ENCODE measurements around the gene PLCL2.
A peak's percentile ranks its signal among the peaks of the same experiment; 100 is the strongest.

PLCL2 gene

DNA sequence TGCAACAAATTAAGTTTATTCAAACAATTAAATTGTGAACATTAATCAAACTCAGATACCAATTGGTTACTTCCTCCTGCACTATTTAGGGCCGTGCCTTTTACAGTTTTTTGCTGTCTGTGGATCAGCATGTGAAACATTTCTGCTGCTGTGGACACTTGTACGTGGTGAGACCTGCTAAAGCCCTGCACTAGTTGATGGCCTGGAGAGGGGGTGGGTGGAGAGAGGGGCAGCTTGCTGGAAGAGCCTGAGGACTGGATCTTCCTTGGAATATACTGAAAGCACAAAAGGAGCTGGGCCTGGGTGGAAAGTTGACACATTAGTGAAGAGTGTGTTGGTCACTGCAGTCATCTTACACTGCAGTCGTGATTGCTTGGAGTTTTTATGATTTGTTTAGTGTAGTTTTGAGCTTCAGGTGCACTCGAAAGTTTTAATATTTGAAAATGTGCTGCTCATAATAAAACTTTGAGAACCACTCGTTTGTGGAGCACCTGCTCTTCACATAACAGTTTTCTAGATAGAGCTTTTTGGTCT is 11.4 kb downstream of the PLCL2 start:
- no peak for DNase-seq

DNA sequence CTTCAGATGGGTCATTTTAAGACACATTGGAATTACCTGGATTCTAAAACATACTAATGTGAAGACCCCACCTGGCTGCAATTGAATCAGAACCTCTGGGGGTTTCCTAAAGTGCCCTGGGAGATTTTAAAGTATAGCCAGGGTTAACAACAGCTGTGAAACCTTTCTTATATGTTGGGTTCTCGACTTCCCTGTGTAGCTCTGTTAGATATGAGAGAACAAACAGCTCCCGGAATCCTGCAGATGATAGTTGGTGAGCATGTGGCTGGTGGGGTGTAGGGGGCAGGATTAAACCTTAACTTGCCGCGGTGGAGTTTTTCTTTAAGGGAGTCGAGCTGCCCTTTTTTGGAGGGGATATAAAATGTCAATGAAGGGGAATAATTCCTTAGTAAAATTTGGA is 12.1 kb downstream of the PLCL2 start:
- DNase-seq: no peak

DNA sequence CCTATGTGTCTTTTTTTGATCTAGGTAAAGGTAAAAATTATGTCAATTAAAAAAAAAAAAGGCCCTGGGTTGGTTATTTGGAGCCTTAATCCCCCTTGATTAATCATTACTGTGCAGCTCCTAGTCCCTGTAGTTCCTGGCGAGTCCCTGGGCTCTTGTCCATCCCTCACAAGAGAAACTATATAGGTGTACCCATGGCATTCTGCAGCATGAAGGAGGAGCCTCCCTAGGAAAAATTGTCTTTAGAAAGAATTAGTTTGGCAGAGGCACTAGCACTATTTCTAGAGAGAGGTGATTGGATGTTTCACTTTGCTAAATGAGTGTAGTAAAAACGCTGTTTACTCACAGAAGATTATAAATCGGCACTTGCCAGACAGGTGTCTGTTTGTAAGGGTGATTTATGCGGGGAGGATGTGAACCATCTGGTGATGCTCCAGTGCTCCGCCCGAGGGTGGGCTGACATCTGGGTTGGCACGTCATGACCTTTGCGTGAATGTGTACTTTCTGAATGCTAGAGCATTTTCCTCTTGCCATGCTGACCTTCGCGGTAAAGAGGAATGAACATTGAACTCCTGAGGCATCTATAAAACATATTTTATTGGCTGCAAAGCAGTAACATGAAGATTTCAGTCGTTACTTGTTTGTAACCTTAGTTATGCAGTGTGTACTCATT is 12.6 kb downstream of the PLCL2 start:
- DNase-seq: no peak

DNA sequence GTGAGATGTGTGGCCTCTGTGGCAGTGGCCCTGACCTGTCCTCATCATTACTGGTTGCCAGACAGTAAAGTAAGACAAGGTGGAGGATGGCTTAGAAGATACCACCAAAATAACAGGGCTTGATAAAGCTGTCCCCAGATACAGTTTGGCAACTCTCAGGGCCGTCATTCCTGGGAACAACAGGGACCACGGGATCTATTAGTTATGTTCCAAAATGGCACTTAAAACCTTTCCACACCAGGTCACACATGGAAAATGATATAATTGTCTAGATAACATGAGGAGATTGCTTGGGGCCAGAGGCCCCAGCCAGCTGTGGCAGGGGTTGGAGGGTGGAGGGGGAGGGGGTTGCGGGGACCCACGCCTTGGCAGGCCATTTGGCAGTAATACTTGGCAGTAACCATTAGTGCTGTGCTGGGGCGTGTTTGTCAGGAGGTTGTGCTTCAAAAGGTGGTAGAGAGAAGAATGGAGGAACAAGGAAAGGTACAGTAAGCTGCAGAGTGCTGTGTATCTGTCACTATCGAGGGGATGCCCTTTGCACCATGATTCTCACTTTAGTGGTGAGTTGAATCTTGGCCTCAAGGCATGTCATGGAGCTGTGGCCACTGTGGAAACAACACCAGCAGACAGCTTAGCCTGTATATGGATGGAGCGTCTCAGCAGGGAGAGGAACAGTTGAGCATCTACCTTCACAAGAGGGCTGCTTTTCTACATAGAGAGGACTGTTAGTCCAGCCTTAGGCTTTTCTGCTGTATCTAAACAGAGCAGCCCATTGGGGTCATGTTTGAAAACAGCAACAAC is 14.0 kb downstream of the PLCL2 start:
- no peak for DNase-seq

DNA sequence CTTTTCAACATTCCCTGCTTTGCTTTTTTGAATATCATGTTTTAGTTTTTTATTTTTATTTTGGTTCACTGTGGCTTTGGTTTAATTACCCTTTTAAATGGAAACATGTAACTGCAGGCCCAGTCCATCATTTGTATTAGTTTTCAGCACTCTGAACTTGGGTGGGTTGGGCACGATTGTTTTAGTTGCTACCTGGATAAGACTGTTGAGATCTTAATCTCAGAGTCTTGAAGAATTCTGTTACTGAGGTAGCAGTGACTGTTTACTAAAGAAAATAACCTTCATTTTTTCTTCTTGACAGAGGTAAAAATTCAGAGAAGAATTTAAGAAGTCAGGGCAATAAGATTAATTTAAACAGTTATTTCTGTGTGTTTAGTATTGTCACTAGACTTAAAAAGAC is 15.2 kb downstream of the PLCL2 start:
- DNase-seq: no peak

DNA sequence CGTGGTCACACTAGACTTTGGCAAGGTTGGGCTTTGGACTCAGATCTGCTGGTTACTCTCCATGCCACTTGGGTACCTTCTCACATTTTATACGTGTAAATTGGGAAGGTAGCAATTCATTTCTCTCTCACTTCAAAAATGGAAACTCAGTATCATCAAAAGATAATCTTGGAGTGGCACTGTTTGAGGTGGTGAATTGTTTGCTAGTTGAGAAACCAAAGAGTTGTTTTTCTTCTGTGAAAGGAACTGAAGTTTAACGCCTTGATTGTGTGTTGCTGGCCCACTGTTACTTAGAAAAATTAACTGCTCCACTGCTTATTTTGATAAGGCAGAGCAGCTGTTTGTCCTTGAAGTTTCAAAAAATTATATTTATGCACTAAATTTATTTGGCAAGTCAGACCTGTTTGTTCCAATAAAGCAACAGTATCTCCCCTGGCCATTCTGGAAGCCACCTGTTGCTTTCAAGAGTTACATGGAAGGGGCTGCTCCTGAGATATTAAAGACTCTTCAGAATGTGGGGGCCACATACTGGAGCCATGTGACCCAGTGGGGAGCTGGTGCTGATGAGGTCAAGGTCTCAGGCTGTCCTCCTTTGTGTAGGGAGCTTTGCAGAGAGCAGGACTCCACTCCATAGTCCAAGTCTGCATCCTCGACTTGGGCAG is 16.2 kb downstream of the PLCL2 start:
- DNase-seq: no peak

DNA sequence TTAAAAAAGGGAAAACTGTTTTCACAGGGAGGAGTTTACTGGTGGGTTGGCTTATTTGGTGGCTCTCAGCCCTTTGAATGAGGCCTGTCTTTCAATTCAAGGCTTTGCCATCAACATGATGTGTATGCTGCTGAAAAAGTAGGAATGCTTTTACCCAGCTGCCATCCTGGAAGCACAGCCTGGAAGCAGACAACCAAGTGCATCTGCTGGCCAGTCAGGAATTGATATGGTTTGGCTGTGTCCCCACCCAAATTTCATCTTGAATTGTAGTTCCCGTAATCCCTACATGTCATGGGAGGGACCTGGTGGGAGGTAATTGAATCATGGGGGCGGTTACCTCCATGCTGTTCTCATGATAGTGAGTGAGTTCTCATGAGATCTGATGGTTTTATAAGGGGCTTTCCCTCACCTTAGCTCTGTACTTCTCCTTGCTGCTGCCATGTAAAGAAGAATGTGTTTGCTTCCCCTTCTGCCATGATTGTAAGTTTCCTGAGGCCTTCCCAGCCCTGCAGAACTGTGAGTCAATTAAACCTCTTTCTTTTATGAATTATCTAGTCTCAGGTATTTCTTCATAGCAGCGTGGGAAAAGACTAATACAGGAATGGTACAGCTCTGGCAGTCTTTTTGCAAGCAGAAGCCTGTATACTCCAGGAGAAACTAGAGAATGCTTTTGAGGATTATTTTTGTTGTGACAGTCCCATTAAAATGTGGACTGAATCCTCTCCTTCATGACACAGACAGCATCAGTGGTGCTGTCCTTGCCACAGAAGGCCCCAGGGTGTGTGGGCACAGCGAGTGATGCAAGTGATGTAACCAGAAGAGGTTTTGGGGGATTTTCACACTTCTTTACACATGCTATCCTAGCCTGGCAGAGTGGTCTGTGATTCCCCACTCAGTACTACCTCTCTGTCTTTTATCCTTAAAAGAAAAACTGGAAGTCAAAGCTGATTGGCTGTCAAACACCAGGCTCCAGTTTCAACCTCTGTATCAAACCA is 20.0 kb downstream of the PLCL2 start:
- DNase-seq: peak; percentile 67

DNA sequence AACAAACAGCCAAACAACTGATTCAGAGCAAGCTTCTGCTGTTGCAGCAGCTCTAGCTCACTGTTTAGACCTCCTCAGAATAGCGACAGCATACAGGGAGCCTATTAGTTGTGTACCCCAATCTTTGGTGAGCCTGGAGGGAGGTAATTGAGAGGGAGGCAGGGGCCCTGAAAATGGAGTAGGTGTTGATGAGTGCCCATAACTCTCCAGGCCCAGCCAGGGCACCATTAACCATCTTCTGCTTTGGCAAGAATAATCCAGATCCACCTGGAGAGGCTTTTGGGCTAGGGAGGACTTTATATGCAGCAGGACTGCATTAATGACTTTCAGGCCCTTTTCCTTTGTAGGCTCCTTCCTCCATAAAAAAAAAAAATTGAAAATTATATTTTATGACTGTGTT is 20.9 kb downstream of the PLCL2 start:
- DNase-seq: no peak

DNA sequence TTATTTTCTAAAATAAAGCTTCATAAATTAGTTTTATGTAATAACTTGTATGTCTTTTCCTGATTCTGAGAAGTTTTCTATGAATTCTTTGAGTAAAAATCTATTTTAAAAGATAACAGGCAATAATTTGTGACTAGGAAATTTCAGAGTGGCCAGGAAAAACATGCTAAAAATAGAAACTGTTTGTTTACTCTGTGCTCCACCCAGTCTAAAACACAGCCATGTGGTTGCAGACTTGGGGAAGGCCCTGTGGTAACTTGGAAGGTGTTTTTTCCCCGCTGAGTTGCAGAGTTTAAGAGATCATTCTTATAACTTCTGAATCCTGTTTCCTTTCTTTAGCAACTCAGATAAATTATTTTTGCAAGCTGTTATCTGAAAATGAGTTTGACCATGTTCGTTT is 21.9 kb downstream of the PLCL2 start:
- no peak for DNase-seq

DNA sequence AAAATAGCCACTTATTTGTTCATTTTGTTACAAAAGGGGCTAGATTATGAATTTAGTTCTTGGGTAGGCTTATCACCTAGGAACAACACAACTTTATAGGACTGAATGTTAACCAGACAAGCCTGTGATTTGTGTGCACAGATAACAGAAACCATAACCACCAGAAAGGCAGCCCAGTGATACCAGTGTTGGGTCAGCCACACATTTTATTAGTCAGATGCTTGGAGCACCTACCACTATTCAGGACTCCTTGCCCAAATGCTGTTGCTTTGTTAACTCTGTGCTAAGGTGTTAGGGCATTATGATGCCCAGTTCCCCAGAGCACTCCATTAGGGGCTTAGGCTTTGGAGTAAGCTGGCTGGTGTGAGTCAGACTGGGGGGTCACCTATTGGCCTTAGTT is 22.5 kb downstream of the PLCL2 start:
- DNase-seq: no peak

DNA sequence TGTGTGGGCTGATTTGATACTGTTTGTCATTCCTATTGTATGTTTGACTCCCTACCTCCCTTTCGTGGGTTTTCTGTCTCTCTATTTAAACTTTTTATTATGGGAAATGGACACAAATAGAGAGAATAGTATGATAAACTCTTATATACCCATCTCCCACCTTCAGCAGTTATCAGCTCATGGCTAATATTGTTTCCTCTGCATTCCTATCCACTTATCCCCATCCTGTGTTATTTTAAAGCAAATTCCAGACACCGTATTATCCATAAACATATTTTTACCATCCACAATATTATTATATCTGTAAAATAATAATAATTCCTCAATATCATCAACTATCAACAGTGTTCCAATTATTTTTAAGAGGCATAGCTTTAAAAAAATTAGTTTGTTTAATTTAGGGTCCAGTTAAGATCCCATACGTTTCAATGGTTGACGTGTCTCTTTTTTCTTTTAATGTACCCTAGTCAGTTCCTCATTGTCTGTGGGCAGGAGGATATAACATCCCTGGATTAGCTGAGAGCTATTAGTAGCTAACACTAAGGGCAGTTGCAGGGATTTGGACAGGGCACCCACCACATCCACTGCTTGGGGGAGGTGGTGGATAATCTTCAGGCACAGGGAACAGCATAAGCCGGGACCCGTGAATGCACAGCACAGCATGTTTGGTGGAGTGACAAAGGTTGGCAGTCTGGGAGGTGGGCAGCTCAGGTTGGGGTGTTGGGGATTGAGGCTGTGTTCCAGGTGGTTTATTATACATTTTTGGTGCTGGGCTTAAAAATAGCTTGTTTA is 23.5 kb downstream of the PLCL2 start:
- no peak for DNase-seq

DNA sequence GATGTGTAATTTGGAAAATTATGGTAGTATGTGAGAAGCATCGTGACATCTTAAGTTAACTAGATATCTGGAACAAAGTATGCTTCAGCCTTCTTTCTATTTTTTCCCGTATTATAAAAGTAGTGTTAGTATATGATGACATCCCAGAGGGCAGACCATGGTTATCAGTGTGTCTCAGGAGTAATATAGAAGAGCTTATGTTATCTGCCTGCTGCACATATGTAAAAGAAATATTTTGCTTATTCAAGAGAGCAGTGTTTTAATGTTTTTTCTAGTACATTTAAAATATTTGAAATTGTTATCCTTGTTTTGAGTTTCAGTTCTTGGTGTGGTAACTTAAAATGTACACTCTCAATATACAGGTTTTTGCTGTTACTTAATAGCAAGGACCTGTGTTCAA is 24.1 kb downstream of the PLCL2 start:
- no peak for DNase-seq

DNA sequence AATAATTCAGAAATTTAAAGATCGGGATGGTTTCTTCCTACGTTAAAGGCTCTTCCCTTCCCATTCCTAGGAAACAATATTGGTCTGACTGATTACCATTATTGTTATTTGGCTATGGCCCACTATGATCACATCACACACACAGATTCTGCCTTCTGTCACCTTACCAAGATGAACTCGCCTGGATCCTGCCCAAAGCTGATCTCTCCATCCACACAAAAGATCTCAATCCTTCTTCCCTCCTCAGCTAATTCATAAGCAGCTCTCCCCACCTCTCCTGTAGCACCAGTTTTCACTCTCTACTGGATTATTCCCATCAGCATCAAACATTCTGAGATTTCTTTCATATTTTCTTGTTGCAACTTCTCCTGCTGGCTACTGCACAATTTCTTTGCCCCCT is 25.0 kb downstream of the PLCL2 start:
- no peak for DNase-seq

DNA sequence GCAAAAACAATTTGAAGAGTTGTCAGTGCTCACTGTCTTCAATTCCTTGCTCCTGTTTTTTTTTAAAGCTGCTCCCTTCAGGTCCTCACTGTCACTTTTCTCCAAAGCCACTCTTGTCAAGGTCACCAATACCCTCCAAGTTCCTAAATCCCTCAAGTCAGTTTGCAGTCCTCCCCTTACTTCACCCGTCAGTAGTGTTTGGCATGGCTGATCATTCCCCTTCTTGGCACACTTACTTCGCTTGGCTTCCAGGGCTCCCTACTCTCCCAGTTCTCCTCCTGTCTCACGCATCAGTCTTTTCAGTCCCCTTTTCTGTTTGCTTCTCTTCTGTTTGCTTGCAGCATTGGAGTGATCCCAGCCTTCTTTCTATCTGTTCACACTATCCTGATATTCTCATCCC is 25.5 kb downstream of the PLCL2 start:
- no peak for DNase-seq

DNA sequence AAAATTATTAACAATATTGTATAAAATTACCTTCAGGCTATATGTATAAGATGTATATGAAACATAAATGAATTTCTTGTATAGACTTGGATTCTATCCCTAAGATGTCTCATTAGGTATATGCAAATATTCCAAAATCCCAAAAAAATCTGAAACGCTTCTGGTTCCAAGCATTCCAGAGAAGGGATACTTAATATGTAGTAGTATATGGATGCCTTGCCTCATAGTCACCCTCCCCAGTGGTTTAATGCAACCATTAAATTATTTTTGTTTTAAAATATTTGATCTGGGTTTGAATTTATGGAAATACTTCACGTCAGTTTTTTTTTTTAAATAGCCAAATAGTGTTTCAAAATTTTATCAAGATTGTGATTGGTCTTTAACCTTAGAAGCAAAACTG is 27.2 kb downstream of the PLCL2 start:
- DNase-seq: no peak

DNA sequence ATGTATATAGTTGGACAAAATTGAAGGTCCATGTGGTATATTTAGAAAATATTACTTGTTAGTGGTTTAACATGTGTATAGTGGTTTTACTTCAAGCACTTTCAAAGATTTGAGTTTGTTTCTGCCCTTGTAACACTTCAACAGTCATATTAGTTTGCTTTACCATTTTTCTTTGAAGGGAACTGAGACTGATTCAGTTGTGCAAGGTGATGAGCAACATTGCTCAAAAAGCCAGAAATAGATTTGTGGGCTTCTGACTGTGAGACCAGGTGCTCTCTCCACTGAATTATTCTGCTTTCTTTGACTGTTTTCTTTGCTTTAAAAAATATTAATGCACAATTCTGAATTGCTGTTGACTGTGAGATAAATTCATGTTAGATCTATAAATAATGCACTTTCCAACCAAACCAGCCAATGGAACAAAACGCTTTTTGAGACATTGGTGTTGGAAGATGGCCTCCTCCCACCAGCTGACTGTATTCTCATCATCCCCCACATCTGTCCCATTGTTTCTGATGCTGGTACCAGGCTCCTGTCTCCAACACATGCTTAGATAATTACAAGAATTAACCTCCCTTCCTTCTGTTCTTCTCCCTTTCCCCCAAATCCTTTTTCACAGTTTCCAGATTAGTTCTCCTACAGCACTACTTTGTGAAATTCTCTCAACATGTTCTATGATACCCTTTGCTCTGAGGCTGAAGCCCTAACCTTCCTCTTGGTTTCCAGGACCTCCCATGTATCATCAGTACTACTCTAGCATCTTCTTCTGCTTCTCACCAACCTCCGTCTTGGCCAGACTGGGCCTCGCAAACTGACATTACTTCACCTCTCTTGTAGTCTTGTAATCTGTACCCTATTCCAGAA is 27.9 kb downstream of the PLCL2 start:
- no peak for DNase-seq

DNA sequence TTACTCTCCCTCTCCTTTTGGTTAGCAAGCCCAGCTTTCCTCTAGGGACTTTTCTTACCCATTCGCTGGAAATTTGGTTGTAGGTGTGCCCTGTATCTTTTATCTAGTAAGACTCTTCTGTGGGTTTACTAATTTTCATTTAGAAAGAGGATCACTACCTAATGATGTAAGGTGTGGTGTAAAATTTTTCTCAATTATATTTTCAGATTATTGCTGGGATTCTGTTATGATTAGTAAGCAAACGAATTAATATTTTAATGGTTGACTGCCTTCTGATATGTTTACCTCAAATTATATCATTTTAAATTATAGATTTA is 28.5 kb downstream of the PLCL2 start:
- DNase-seq: no peak

DNA sequence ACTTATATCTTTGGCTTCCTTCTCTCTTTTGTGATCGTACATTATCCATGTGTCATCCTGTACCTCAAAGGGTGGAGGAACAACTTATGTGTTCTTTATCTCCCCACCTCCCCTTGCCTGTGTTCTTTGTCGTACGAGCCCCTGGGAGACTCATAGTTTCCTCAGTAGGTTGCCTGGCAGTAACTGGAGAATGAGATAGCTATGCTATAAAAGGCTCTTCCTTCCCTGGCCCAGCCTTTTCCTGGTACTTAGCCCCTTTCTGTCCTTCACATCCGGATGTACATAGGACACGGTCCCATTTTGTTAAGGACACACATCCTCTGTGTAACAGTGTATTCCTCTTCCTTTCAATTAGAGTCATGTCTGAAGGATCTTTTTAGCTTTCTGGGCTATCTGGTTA is 32.1 kb downstream of the PLCL2 start:
- DNase-seq: no peak

DNA sequence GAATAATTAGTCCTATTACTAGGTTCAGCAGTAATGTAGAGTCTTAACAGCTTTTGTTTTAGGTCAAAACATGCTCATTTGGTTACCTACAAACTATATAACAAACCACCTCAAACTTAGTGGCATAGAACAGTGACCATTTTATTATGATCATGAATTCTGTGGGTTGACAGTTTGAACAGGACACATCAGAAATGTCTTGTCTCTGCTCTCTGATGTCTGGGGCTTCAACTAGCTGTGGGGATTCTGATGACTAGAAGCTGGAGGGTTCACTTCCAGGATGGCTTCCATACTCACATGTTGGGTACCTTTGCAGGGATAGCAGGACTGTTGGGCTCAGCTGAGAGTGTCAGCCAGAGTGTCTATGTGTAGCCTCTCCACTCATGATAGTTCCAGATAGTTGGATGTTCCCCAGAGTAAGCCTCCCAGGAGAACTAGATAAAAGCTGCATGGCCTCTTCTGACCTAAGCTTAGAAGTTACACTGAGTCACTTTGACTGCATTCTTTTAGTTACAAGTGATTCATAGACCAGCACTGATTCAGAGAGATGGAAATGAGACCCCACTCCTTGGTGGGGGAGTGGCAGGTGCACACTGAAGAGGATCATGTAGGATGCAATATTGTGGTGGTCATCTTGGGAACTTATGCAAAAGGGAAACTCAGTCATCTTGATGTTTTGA is 32.6 kb downstream of the PLCL2 start:
- DNase-seq: no peak

DNA sequence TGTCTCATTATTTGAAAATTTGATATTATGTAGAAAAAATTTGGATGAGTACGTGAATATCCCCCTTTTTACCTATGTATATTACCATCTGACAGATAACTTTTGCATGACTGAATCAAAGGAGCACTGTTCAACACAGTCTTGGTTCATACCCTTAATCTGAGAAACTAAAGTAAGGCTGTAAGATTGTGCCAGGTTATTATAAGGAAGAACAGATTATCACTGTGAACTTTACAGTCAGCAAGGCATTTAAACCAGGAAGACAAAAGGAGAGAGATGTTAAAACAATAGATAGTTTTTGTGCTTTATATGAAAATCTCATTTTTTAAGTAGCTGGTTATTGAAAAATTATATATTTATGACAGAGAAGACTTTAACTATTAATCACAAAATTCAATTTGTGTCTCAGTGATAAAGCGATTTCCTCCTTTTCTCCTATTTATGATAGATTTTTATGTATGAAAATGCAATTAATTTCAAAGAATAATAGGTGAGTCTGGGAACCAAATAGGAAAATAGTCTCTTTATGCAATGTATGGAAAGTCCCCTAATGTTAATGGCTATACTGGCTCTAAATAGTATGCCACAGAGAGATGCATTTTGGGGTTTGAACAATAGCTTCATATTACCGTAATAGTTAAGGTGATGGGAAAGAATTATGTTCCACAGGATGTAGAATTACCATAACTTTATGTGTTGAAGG is 33.4 kb downstream of the PLCL2 start:
- DNase-seq: no peak

Data from stimulated activated CD8-positive, alpha-beta memory T cell treated with anti-CD3 and anti-CD28 coated beads, Interleukin-4, amount 100 ng/mL, for 48 hours (primary cell).